Mucosa of rectum (tissue), 2 donors: ENCODE data around the gene GPR87.

Experiments
- H3K27ac ChIP-seq, 2 donors: one replicate each; pipeline ENCODE4 v1.7.0; 2013; ENCODE audit warnings: inconsistent platforms in 2 of 2, low read depth in 2 of 2, low read length in 2 of 2
- H3K27me3 ChIP-seq, 2 donors: one replicate each; pipeline ENCODE4 v1.7.0; 2013; ENCODE audit warnings: low read length in 2 of 2; ENCODE audit not compliant: control insufficient read depth in 2 of 2, insufficient read depth in 2 of 2
- H3K36me3 ChIP-seq, 2 donors: one replicate each; pipeline ENCODE4 v1.7.0; 2013; ENCODE audit warnings: low read length in 2 of 2; ENCODE audit not compliant: control insufficient read depth in 2 of 2, insufficient read depth in 2 of 2
- H3K4me1 ChIP-seq, 2 donors: one replicate each; pipeline ENCODE4 v1.7.0; 2013; ENCODE audit warnings: low read length in 2 of 2, mild to moderate bottlenecking in 1 of 2; ENCODE audit not compliant: control insufficient read depth in 2 of 2, insufficient read depth in 2 of 2
- H3K4me3 ChIP-seq, 2 donors: one replicate each; pipeline ENCODE4 v1.7.0; 2013; ENCODE audit warnings: low read length in 2 of 2
- H3K9ac ChIP-seq, 2 donors: one replicate each; pipeline ENCODE4 v1.7.0; 2013; ENCODE audit warnings: low read length in 2 of 2, low read depth in 1 of 2, mild to moderate bottlenecking in 1 of 2
- H3K9me3 ChIP-seq, 2 donors: one replicate each; pipeline ENCODE4 v1.7.0; 2013; ENCODE audit warnings: low read length in 2 of 2; ENCODE audit not compliant: control insufficient read depth in 2 of 2
- donor health status: healthy.
- donor health status: Normal muscosa, but diverticular disease.

GPR87 gene

GRCh38 chr3:151318991-151319390 lies 2.4 kb upstream of the GPR87 start:
- Histone ChIP-seq H3K9ac (no peak overlapping the region), H3K4me1 (no peaks in the 10 kb centered on the region), H3K9me3 (no peaks in the 10 kb centered on the region), H3K27ac (no peak overlapping the region), H3K36me3 (no peaks in the 10 kb centered on the region), H3K27me3 (no peaks in the 10 kb centered on the region), H3K4me3 (no peak overlapping the region)

- H3K4me1 ChIP-seq = no peaks in the 10 kb centered on the region
- no peak overlapping the region for H3K9ac ChIP-seq
- H3K9me3 ChIP-seq = no peaks in the 10 kb centered on the region
- H3K4me3 ChIP-seq = no peak overlapping the region
- no peaks in the 10 kb centered on the region for H3K36me3 ChIP-seq
- no peaks in the 10 kb centered on the region for H3K27me3 ChIP-seq
- no peak overlapping the region for H3K27ac ChIP-seq
These were observed 1.7 kb upstream of the GPR87 start for GRCh38 chr3:151318313-151318712.

- Histone ChIP-seq H3K9ac (no peak overlapping the region), H3K4me3 (no peak overlapping the region), H3K27me3 (no peaks in the 10 kb centered on the region), H3K9me3 (no peaks in the 10 kb centered on the region), H3K27ac (no peak overlapping the region), H3K4me1 (no peaks in the 10 kb centered on the region), H3K36me3 (no peaks in the 10 kb centered on the region)
These were observed 774 bp downstream of the GPR87 start for GRCh38 chr3:151315846-151316245.

GRCh38 chr3:151315136-151315535 lies 1.5 kb downstream of the GPR87 start:
- H3K27ac ChIP-seq = no peak overlapping the region
- no peaks in the 10 kb centered on the region for H3K27me3 ChIP-seq
- no peaks in the 10 kb centered on the region for H3K36me3 ChIP-seq
- no peaks in the 10 kb centered on the region for H3K4me1 ChIP-seq
- H3K9me3 ChIP-seq = no peaks in the 10 kb centered on the region
- H3K9ac ChIP-seq = no peak overlapping the region
- no peak overlapping the region for H3K4me3 ChIP-seq

- Histone ChIP-seq H3K4me3 (no peak overlapping the region), H3K27me3 (no peaks in the 10 kb centered on the region), H3K9ac (no peak overlapping the region), H3K36me3 (no peaks in the 10 kb centered on the region), H3K27ac (no peak overlapping the region), H3K4me1 (no peaks in the 10 kb centered on the region), H3K9me3 (no peaks in the 10 kb centered on the region)
These were observed 2.0 kb downstream of the GPR87 start for GRCh38 chr3:151314593-151314992.

GRCh38 chr3:151314137-151314536 lies 2.5 kb downstream of the GPR87 start:
- no peak overlapping the region for H3K4me3 ChIP-seq

GRCh38 chr3:151312972-151313371 lies 3.6 kb downstream of the GPR87 start:
- no peaks in the 10 kb centered on the region for H3K27me3 ChIP-seq
- no peak overlapping the region for H3K9ac ChIP-seq
- H3K9me3 ChIP-seq = no peaks in the 10 kb centered on the region
- no peak overlapping the region for H3K4me3 ChIP-seq
- no peaks in the 10 kb centered on the region for H3K4me1 ChIP-seq
- H3K36me3 ChIP-seq = no peaks in the 10 kb centered on the region
- no peak overlapping the region for H3K27ac ChIP-seq

More at GRCh38 chr3:151314137-151314536, 2.5 kb downstream of the GPR87 start:
- no peak overlapping the region for H3K9ac ChIP-seq
- no peaks in the 10 kb centered on the region for H3K4me1 ChIP-seq
- H3K27me3 ChIP-seq = no peaks in the 10 kb centered on the region
- no peak overlapping the region for H3K27ac ChIP-seq
- no peaks in the 10 kb centered on the region for H3K36me3 ChIP-seq
- H3K9me3 ChIP-seq = no peaks in the 10 kb centered on the region

- Histone ChIP-seq H3K27ac (no peak overlapping the region), H3K27me3 (no peaks in the 10 kb centered on the region), H3K9me3 (no peaks in the 10 kb centered on the region), H3K4me1 (no peaks in the 10 kb centered on the region), H3K9ac (no peak overlapping the region), H3K4me3 (no peak overlapping the region), H3K36me3 (no peaks in the 10 kb centered on the region)
These were observed 7.1 kb downstream of the GPR87 start for GRCh38 chr3:151309566-151309965.

- Histone ChIP-seq H3K9ac (no peak overlapping the region), H3K36me3 (no peaks in the 10 kb centered on the region), H3K27ac (no peak overlapping the region), H3K4me1 (no peaks in the 10 kb centered on the region), H3K9me3 (no peaks in the 10 kb centered on the region), H3K4me3 (no peak overlapping the region), H3K27me3 (no peaks in the 10 kb centered on the region)
These were observed 8.8 kb downstream of the GPR87 start for GRCh38 chr3:151307583-151308488.

- no peak overlapping the region for H3K4me3 ChIP-seq
- H3K36me3 ChIP-seq = no peaks in the 10 kb centered on the region
- no peaks in the 10 kb centered on the region for H3K4me1 ChIP-seq
- H3K9me3 ChIP-seq = no peaks in the 10 kb centered on the region
- no peak overlapping the region for H3K9ac ChIP-seq
- no peak overlapping the region for H3K27ac ChIP-seq
- H3K27me3 ChIP-seq = no peaks in the 10 kb centered on the region
These were observed 9.5 kb downstream of the GPR87 start for GRCh38 chr3:151307131-151307530.
